ENCODE results near the gene SETD1B.

GRCh38 chr12:121815263-121815662 is 11.5 kb downstream of the SETD1B start:
- TF ChIP-seq CTCF (conservative IDR thresholded peaks at IDR 0.05; ENCODE audit: low read length) (no peak), EZH2phosphoT487 (IDR thresholded peaks at IDR 0.05; ENCODE audit: borderline replicate concordance) (no peak)
